Peyer's patch (tissue), 4 donors: ENCODE data around the gene ARSA.

Source experiments
- POLR2A ChIP-seq, 2 donors: fragments of 450-650 bp; IDR thresholded peaks; one replicate each; pipeline ENCODE4 v1.5.1; 2017; ENCODE audit warnings: antibody characterized with exemption in 2 of 2, mild to moderate bottlenecking in 2 of 2, moderate library complexity in 2 of 2
- TF ChIP-seq, protein P1 (sequence below), 6 experiments: fragments of 450-650 bp in 4 of 6; fragments of 200-600 bp in 2 of 6; sonication (generic) in 1 of 6; IDR thresholded peaks; one replicate each; pipeline ENCODE4 v1.5.1; 2017 to 2019; ENCODE audit warnings: antibody characterized with exemption in 6 of 6, mild to moderate bottlenecking in 3 of 6, moderate library complexity in 1 of 6

DNA sequence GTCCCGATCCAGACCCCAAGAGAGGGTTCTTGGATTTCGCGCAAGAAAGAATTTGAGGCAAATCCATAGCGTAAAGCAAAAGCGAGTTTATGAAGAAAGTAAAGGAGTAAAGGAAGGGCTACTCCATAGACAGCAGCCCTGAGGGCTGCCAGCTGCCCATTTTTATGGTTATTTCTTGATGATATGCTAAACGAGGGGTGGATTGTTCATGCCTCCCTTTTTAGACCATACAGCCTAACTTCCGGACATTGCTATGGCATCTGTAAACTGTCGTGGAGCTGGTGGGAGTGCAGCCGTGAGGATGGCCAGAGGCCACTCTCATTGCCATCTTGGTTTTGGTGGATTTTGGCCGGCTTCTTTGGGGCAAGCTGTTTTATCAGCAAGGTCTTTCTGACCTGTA is 25.3 kb upstream of the ARSA start:
- no peak for TF ChIP-seq POLR2A (IDR thresholded peaks at IDR 0.05)
- TF ChIP-seq, protein P1, sequence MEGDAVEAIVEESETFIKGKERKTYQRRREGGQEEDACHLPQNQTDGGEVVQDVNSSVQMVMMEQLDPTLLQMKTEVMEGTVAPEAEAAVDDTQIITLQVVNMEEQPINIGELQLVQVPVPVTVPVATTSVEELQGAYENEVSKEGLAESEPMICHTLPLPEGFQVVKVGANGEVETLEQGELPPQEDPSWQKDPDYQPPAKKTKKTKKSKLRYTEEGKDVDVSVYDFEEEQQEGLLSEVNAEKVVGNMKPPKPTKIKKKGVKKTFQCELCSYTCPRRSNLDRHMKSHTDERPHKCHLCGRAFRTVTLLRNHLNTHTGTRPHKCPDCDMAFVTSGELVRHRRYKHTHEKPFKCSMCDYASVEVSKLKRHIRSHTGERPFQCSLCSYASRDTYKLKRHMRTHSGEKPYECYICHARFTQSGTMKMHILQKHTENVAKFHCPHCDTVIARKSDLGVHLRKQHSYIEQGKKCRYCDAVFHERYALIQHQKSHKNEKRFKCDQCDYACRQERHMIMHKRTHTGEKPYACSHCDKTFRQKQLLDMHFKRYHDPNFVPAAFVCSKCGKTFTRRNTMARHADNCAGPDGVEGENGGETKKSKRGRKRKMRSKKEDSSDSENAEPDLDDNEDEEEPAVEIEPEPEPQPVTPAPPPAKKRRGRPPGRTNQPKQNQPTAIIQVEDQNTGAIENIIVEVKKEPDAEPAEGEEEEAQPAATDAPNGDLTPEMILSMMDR (IDR thresholded peaks at IDR 0.05): no peak
